ENCODE data around the gene NEFH.

- TF ChIP-seq, protein P1, sequence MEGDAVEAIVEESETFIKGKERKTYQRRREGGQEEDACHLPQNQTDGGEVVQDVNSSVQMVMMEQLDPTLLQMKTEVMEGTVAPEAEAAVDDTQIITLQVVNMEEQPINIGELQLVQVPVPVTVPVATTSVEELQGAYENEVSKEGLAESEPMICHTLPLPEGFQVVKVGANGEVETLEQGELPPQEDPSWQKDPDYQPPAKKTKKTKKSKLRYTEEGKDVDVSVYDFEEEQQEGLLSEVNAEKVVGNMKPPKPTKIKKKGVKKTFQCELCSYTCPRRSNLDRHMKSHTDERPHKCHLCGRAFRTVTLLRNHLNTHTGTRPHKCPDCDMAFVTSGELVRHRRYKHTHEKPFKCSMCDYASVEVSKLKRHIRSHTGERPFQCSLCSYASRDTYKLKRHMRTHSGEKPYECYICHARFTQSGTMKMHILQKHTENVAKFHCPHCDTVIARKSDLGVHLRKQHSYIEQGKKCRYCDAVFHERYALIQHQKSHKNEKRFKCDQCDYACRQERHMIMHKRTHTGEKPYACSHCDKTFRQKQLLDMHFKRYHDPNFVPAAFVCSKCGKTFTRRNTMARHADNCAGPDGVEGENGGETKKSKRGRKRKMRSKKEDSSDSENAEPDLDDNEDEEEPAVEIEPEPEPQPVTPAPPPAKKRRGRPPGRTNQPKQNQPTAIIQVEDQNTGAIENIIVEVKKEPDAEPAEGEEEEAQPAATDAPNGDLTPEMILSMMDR (IDR thresholded peaks at IDR 0.05): no peak
- TF ChIP-seq EZH2 (IDR thresholded peaks at IDR 0.05): no peak
These were observed 7.0 kb upstream of the NEFH start for GRCh38 chr22:29473001-29473400.
